Transverse colon (tissue), 4 donors: Measurements from ENCODE around the gene FNDC3B.

Experiments
- CTCF ChIP-seq, 5 experiments: fragments of 200-600 bp in 3 of 5; fragments of 450-650 bp in 2 of 5; sonication (generic) in 3 of 5; IDR thresholded peaks; 1 replicate in 2 of 5; 2 replicates in 3 of 5; pipeline ENCODE4 v1.5.1; 2016 to 2017; ENCODE audit warnings: antibody characterized with exemption in 5 of 5, inconsistent platforms in 3 of 5, mild to moderate bottlenecking in 2 of 5, moderate library complexity in 1 of 5
- EP300 ChIP-seq: sonication (generic); formaldehyde crosslinking; IDR thresholded peaks from one replicate; pipeline ENCODE4 v1.6.1; 2017; ENCODE audit warnings: antibody characterized with exemption, low read depth
- POLR2A ChIP-seq: fragments of 450-650 bp; IDR thresholded peaks from one replicate; pipeline ENCODE4 v1.6.1; 2016; ENCODE audit warnings: antibody characterized with exemption, mild to moderate bottlenecking, moderate library complexity
- POLR2AphosphoS5 ChIP-seq, 3 donors: sonication (generic); formaldehyde crosslinking; IDR thresholded peaks; one replicate each; pipeline ENCODE4 v1.6.1; 2016; ENCODE audit warnings: antibody characterized with exemption in 3 of 3

- TF ChIP-seq CTCF (IDR thresholded peaks at IDR 0.05): no peak
- no peak for TF ChIP-seq EP300
- no peak for TF ChIP-seq POLR2A
- TF ChIP-seq POLR2AphosphoS5 (IDR thresholded peaks at IDR 0.05): no peak
These were observed 18.4 kb downstream of the FNDC3B start for GRCh38 chr3:172057624-172058327.
